Progenitor cell of endocrine pancreas (in vitro differentiated cells): ENCODE measurements around the gene OXCT1. TPM values are rescaled to one million over a fixed set of nuclear protein-coding genes. Genes with fewer than 3 reads are reported as not detected.

Experiments
- DNase-seq: peaks from one replicate; pipeline ENCODE4 v3.0.0; 2021; ENCODE audit warnings: low spot score; ENCODE audit not compliant: unreplicated experiment
- H3K27ac Mint-ChIP-seq: 2 replicates; pipeline ENCODE4 v1.8.0; 2021; ENCODE audit warnings: mild to moderate bottlenecking, moderate library complexity, mixed read lengths
- H3K27me3 Mint-ChIP-seq: 2 replicates; pipeline ENCODE4 v1.8.0; 2021; ENCODE audit warnings: mixed read lengths
- H3K36me3 Mint-ChIP-seq: 2 replicates; pipeline ENCODE4 v1.8.0; 2022; ENCODE audit warnings: mixed read lengths; ENCODE audit not compliant: insufficient read depth
- H3K4me1 Mint-ChIP-seq: 2 replicates; pipeline ENCODE4 v1.8.0; 2021; ENCODE audit warnings: low read depth, mixed read lengths
- H3K4me3 Mint-ChIP-seq: 2 replicates; pipeline ENCODE4 v1.8.0; 2021; ENCODE audit warnings: low read depth, mild to moderate bottlenecking, moderate library complexity, mixed read lengths
- H3K9me3 Mint-ChIP-seq: 2 replicates; pipeline ENCODE4 v1.8.0; 2021; ENCODE audit warnings: low read depth, mixed read lengths
- long read RNA-seq: library from polyadenylated mRNA; unstranded; transcript quantifications from one replicate; pipeline ENCODE4 v2.0.0, GENCODE V29; 2020
- total RNA-seq: library from RNA; stranded (reverse); gene quantifications from 2 replicates; pipeline ENCODE4 v1.2.1, GENCODE V29; 2021
- TF ChIP-seq, protein P1 (sequence below): fragments of 200-600 bp; sonication (generic); IDR thresholded peaks from one replicate; pipeline ENCODE4 v1.5.0; 2021; ENCODE audit warnings: antibody characterized with exemption, mild to moderate bottlenecking; ENCODE audit not compliant: unreplicated experiment

Gene OXCT1
- 19.9 and 21.6 TPM in 2 replicates for total RNA-seq
- long read RNA-seq, transcript OXCT1-201 (17 exons, 3,388 nt) = major isoform, 117 of 142 reads
- long read RNA-seq, partial matches to known transcripts = 11 of 142 reads
- long read RNA-seq, other reads (novel, unspliced or antisense) = 13 of 142 reads

GRCh38 chr5:41869724-41870626 is at the start of gene OXCT1:
Gene OXCT1, minus strand, starts transcription at chr5:41870425. Its CDS starts 67 bp downstream, at chr5:41870358.
- H3K36me3 Mint-ChIP-seq = no peaks in the 10 kb centered on the region
- peak within 1 kb of the TSS; percentile 80 for H3K27ac Mint-ChIP-seq
- peaks cover 7% of the 10 kb centered on the region for H3K4me1 Mint-ChIP-seq
- DNase-seq = peak; percentile 60
- H3K9me3 Mint-ChIP-seq = no peaks in the 10 kb centered on the region
- H3K27me3 Mint-ChIP-seq = peaks cover 8% of the 10 kb centered on the region
- TF ChIP-seq, protein P1, sequence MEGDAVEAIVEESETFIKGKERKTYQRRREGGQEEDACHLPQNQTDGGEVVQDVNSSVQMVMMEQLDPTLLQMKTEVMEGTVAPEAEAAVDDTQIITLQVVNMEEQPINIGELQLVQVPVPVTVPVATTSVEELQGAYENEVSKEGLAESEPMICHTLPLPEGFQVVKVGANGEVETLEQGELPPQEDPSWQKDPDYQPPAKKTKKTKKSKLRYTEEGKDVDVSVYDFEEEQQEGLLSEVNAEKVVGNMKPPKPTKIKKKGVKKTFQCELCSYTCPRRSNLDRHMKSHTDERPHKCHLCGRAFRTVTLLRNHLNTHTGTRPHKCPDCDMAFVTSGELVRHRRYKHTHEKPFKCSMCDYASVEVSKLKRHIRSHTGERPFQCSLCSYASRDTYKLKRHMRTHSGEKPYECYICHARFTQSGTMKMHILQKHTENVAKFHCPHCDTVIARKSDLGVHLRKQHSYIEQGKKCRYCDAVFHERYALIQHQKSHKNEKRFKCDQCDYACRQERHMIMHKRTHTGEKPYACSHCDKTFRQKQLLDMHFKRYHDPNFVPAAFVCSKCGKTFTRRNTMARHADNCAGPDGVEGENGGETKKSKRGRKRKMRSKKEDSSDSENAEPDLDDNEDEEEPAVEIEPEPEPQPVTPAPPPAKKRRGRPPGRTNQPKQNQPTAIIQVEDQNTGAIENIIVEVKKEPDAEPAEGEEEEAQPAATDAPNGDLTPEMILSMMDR = no peak
- H3K4me3 Mint-ChIP-seq = peak within 1 kb of the TSS; percentile 86

- peaks cover 21% of the 10 kb centered on the region for H3K36me3 Mint-ChIP-seq
- H3K4me3 Mint-ChIP-seq = no peak overlapping the region
- H3K27ac Mint-ChIP-seq = no peak overlapping the region
- TF ChIP-seq, protein P1 = no peak
- no peaks in the 10 kb centered on the region for H3K27me3 Mint-ChIP-seq
- no peaks in the 10 kb centered on the region for H3K4me1 Mint-ChIP-seq
- DNase-seq = no peak
- H3K9me3 Mint-ChIP-seq = no peaks in the 10 kb centered on the region
Measured at GRCh38 chr5:41918105-41918504, 47.9 kb upstream of the OXCT1 start.

GRCh38 chr5:41908374-41909079 is 38.3 kb upstream of the OXCT1 start:
- H3K27ac Mint-ChIP-seq = no peak overlapping the region
- H3K4me1 Mint-ChIP-seq = peaks cover 8% of the 10 kb centered on the region
- no peaks in the 10 kb centered on the region for H3K9me3 Mint-ChIP-seq
- TF ChIP-seq, protein P1 = no peak
- H3K4me3 Mint-ChIP-seq = no peak overlapping the region
- peaks cover 14% of the 10 kb centered on the region for H3K36me3 Mint-ChIP-seq
- no peaks in the 10 kb centered on the region for H3K27me3 Mint-ChIP-seq
- DNase-seq = no peak

DNA sequence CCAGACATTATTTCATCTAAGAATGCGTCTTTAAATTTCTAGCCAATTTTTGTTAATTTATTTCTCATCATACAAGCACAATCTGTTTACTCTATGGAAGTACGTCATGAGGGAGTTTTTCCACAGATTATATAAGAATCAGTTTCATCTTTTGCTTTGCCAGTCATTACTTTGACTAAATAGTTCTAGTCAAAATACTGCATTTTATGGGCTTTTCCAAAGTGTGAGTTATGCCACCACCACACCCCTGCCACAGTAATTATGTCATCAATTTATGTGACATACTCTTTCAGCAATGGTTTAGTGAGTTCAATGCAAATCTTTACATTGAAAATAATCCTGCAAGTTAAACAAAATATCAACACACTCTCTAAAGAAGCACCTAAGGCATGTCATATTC is 35.9 kb upstream of the OXCT1 start:
- Mint-ChIP-seq H3K27ac (no peak overlapping the region), H3K4me1 (peaks cover 10% of the 10 kb centered on the region), H3K27me3 (peaks cover 7% of the 10 kb centered on the region), H3K9me3 (peaks cover 3% of the 10 kb centered on the region), H3K36me3 (peaks cover 10% of the 10 kb centered on the region), H3K4me3 (no peak overlapping the region)
- no peak for DNase-seq
- TF ChIP-seq, protein P1 = no peak
